Gastroesophageal sphincter (tissue), 4 donors: ENCODE measurements around the gene CDH4. TPM values are rescaled to one million over a fixed set of nuclear protein-coding genes. Genes with fewer than 3 reads are reported as not detected.

Experiments used
- ATAC-seq: fragments of 150-250 bp; one replicate; pipeline ENCODE4 v1.9.1; 2016; ENCODE audit warnings: mild to moderate bottlenecking, moderate library complexity
- H3K27ac ChIP-seq, 4 donors: fragments of 200-600 bp; sonication (generic) in 3 of 4; 1 replicate in 3 of 4; 2 replicates in 1 of 4; pipeline ENCODE4 v1.5.1; 2016 to 2019
- H3K27me3 ChIP-seq: fragments of 200-600 bp; sonication (generic); one replicate; pipeline ENCODE4 v1.5.1; 2019
- H3K36me3 ChIP-seq, 2 donors: fragments of 200-600 bp; sonication (generic); one replicate each; pipeline ENCODE4 v1.5.1; 2019; ENCODE audit warnings: control low read depth in 1 of 2
- H3K4me1 ChIP-seq, 3 donors: fragments of 200-600 bp; sonication (generic); 1 replicate in 2 of 3; 2 replicates in 1 of 3; pipeline ENCODE4 v1.5.1; 2016 to 2019; ENCODE audit warnings: control low read depth in 2 of 3
- H3K4me3 ChIP-seq, 2 donors: fragments of 200-600 bp; sonication (generic); one replicate each; pipeline ENCODE4 v1.5.1; 2019; ENCODE audit warnings: mild to moderate bottlenecking in 1 of 2, moderate library complexity in 1 of 2
- H3K9me3 ChIP-seq, 3 donors: fragments of 200-600 bp; sonication (generic); one replicate each; pipeline ENCODE4 v1.5.1; 2017 to 2019; ENCODE audit warnings: control low read depth in 2 of 3
- CTCF ChIP-seq, 4 experiments: fragments of 200-600 bp in 2 of 4; fragments of 450-650 bp in 2 of 4; sonication (generic) in 1 of 4; IDR thresholded peaks; one replicate each; pipeline ENCODE4 v1.5.1; 2017 to 2019; ENCODE audit warnings: antibody characterized with exemption in 4 of 4, mild to moderate bottlenecking in 2 of 4, moderate library complexity in 2 of 4
- EP300 ChIP-seq: sonication (generic); formaldehyde crosslinking; IDR thresholded peaks from one replicate; pipeline ENCODE4 v1.6.1; 2017; ENCODE audit warnings: antibody characterized with exemption, mild to moderate bottlenecking
- POLR2A ChIP-seq, 2 donors: fragments of 450-650 bp; IDR thresholded peaks; one replicate each; pipeline ENCODE4 v1.6.1; 2017; ENCODE audit warnings: antibody characterized with exemption in 2 of 2, mild to moderate bottlenecking in 2 of 2, moderate library complexity in 1 of 2
- POLR2AphosphoS5 ChIP-seq: sonication (generic); formaldehyde crosslinking; IDR thresholded peaks from one replicate; pipeline ENCODE4 v1.6.1; 2017; ENCODE audit warnings: antibody characterized with exemption
- WGBS, 2 donors: methylation state at CpG; one replicate each; pipeline ENCODE4 v1.1.5; 2018; ENCODE audit warnings: low coverage in 1 of 2; 5-methylcytosine and 5-hydroxymethylcytosine counted together
- total RNA-seq, 4 donors: library from RNA; depleted of rRNA; stranded (reverse); fragments of >200 nt; gene quantifications; one replicate each; pipeline ENCODE4 v1.1.0, GENCODE V29; 2016

Gene CDH4
- total RNA-seq, 4 donors from 2014 or later: under 0.01 to 1.5 (median 0.42) TPM; not detected in 1

GRCh38 chr20:61659994-61660346 is 407.9 kb downstream of the CDH4 start:
- no peaks in the 10 kb centered on the region for H3K4me1 ChIP-seq
- H3K27me3 ChIP-seq: peaks cover 56% of the 10 kb centered on the region
- no peaks in the 10 kb centered on the region for H3K9me3 ChIP-seq
- TF ChIP-seq POLR2A (IDR thresholded peaks at IDR 0.05) (no peak), EP300 (no peak), POLR2AphosphoS5 (no peak), CTCF (IDR thresholded peaks at IDR 0.05) (no peak)
- no peaks in the 10 kb centered on the region for H3K36me3 ChIP-seq
- no peak overlapping the region for H3K4me3 ChIP-seq
- 28% methylated on average over 10 of the region's 15 CpGs; no CpG with 5 or more reads in 1 of the 2 donors for WGBS, 2 donors
- ATAC-seq: no peak
- no peak overlapping the region for H3K27ac ChIP-seq

DNA sequence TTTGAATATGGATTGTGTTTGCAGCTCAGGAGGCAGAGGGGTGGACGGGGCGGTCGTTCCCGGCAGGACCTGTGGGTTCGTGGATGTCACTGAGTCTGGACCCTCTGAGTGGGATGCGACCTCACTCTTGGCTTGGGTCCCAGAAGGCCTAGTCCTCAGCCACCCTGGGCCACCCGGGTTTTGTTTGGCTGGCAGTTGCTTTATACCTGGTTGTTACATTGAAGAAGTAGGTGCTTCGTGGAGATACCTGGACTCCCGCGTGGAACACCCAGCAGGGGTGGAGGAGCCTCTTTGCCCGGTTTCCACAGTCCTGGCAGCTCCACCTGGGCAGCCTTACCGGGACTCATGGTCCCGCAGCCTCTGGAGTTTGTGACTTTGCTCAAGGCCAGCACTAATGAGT is 408.5 kb downstream of the CDH4 start:
- 73 to 90% methylated on average over 3 of the region's 13 CpGs for WGBS, 2 donors
- no peak for TF ChIP-seq EP300
- TF ChIP-seq POLR2AphosphoS5: no peak
- no peak for TF ChIP-seq POLR2A (IDR thresholded peaks at IDR 0.05)
- TF ChIP-seq CTCF (IDR thresholded peaks at IDR 0.05): no peak
- no peak for ATAC-seq
- H3K27me3 ChIP-seq: peaks cover 59% of the 10 kb centered on the region
- no peak overlapping the region for H3K27ac ChIP-seq
- no peaks in the 10 kb centered on the region for H3K4me1 ChIP-seq
- no peaks in the 10 kb centered on the region for H3K9me3 ChIP-seq
- H3K4me3 ChIP-seq: no peak overlapping the region
- H3K36me3 ChIP-seq: no peaks in the 10 kb centered on the region

DNA sequence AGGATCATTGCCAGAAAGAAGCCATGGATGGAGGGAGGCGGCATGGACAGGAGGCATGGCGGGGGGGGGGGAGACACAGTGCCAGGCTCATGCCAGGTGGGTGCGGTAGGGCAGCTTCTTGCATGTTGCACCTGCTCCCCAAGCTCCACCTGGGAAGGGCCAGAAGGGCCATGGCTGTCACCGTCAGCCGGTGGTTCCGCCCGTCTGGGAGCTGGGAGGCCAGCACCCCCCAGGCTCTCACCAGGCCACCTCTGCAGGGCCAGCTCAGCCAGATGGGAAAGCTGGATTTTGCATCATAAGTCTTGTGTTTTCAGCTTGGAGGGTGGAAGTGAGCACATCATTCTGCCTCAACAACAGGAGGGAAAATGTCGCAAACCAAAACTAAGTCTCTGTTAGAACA is 409.0 kb downstream of the CDH4 start:
- WGBS, 2 donors: 97% methylated on average over 2 of the region's 8 CpGs; no CpG with 5 or more reads in 1 of the 2 donors
- no peak for ATAC-seq
- no peaks in the 10 kb centered on the region for H3K9me3 ChIP-seq
- peaks cover 59% of the 10 kb centered on the region for H3K27me3 ChIP-seq
- no peaks in the 10 kb centered on the region for H3K36me3 ChIP-seq
- H3K4me1 ChIP-seq: no peaks in the 10 kb centered on the region
- no peak for TF ChIP-seq EP300
- no peak for TF ChIP-seq POLR2AphosphoS5
- no peak for TF ChIP-seq CTCF (IDR thresholded peaks at IDR 0.05)
- TF ChIP-seq POLR2A (IDR thresholded peaks at IDR 0.05): no peak
- no peak overlapping the region for H3K4me3 ChIP-seq
- no peak overlapping the region for H3K27ac ChIP-seq

DNA sequence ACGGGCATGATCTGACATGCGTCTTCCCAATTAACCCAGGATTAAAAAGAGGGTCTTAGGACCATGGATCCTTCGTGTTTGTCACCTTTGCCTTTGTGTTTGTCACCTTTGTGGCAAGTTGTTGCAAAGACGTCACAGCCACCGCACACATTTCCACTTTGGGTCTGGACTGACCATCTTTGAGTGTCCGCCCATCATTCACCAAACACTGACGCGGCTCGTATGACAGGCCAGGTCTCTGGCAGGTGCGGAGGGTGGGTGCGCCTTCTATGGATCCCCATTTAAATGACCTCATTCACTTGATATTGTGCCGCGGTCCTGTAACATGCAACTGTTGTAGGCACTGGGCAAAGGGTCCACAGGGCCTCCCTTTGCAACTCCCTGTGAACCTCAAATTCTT is 409.5 kb downstream of the CDH4 start:
- Histone ChIP-seq H3K27me3 (peaks cover 57% of the 10 kb centered on the region), H3K4me1 (no peaks in the 10 kb centered on the region), H3K9me3 (no peaks in the 10 kb centered on the region), H3K4me3 (no peak overlapping the region), H3K36me3 (no peaks in the 10 kb centered on the region), H3K27ac (no peak overlapping the region)
- ATAC-seq: no peak
- 67 to 87% methylated on average over 7 to 13 of the region's 13 CpGs for WGBS, 2 donors
- TF ChIP-seq CTCF (IDR thresholded peaks at IDR 0.05): no peak
- no peak for TF ChIP-seq POLR2AphosphoS5
- TF ChIP-seq EP300: no peak
- no peak for TF ChIP-seq POLR2A (IDR thresholded peaks at IDR 0.05)

DNA sequence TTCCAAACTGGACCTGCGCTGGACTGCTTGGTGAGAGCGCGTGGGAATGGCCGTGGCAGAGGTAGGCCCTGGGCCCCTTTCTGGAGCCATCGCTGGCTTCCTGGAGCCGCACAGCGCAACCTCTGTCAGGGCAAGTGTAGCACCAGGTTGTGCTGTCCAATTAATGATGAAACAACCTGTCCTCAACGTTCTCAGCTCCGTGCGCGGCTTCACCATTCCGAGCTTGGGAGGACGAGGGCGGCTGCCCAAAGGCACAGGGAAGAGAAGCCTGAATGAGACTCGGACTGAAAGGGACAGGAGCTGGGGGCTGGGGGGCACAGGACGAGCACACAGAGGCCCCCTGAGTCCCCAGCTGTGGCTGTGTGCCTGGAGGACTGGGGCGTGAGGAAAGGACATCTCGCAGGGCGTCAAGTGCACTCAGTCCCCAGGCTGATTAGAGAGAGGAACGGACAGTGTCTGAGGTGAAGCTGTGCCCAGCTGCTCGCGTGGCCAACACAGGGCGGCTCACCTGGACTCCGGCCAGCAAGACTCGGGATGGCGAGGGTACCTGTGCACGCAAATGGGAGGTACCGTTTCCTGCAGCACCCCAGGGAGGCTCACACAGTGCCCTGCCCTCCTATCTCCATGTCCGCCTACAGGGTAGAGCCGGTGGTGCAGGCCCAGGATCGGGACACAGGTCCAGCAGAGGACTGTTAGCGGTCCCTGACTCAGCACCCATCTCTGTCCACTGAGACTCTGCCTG is 410.3 kb downstream of the CDH4 start:
- TF ChIP-seq CTCF (IDR thresholded peaks at IDR 0.05) (no peak), POLR2AphosphoS5 (no peak), POLR2A (IDR thresholded peaks at IDR 0.05) (no peak), EP300 (no peak)

More for the DNA sequence above, 410.3 kb downstream of the CDH4 start:
- ATAC-seq: no peak
- 66 to 90% methylated on average over 7 to 11 of the region's 32 CpGs for WGBS, 2 donors
- Histone ChIP-seq H3K9me3 (no peaks in the 10 kb centered on the region), H3K36me3 (no peaks in the 10 kb centered on the region), H3K27me3 (peaks cover 59% of the 10 kb centered on the region), H3K4me3 (no peak overlapping the region), H3K27ac (no peak overlapping the region), H3K4me1 (no peaks in the 10 kb centered on the region)
